Hepatocyte (in vitro differentiated cells): ENCODE results near the gene DBP.

ENCODE experiments used
- CTCF ChIP-seq: fragments of 200-600 bp; sonication (generic); IDR thresholded peaks from 2 replicates; pipeline ENCODE4 v1.5.1; 2016; ENCODE audit warnings: antibody characterized with exemption, mild to moderate bottlenecking; ENCODE audit not compliant: poor library complexity
- EZH2 ChIP-seq: fragments of 200-600 bp; sonication (generic); IDR thresholded peaks from 2 replicates; pipeline ENCODE4 v1.6.1; 2016; ENCODE audit warnings: antibody characterized with exemption, mild to moderate bottlenecking, borderline replicate concordance
- EZH2phosphoT487 ChIP-seq: fragments of 200-600 bp; sonication (generic); IDR thresholded peaks from one replicate; pipeline ENCODE4 v1.6.1; 2018; ENCODE audit warnings: antibody characterized with exemption, mild to moderate bottlenecking, low read depth, moderate library complexity; ENCODE audit not compliant: unreplicated experiment, severe bottlenecking

DNA sequence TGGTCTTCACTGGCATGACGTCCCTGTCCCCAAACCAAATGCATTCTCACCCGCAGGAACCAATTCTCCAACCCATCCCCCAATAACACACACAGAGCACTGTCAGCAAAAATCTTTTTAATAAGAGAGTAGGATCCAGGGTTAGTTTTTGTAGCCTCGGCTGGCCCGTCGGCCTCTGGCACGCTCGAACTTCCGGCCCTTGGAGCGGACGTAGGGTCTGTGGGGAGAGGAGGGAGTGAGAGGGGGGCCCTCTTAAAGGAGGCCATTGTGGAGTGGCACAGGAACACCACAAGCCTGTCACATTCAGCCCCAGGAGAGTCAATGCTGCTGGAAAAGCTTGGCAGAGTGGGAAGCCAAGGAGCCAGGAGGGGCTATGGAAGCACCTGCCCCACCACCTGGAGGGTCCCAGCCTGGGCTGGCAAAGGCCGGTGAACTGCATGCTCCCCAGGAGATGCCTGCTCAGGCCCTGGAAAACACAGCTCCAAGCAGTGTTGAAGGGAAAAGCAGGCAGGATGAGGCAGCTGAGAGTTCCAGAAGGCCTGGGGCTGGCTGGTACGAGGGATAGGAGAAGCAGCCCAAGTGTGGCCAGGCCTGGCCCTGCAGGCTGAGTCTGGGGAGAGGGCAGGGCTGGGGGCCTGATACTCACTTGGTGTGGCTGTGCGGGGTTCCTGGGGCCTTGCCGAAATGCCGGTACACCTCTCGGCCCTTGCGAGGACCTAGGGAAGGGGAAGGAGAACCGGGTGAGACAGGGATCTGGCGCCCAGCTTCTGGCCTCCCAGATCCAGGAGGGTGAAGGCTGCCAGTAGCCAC is 21.7 kb downstream of the DBP start:
- TF ChIP-seq EZH2: no peak
- TF ChIP-seq CTCF: no peak
- TF ChIP-seq EZH2phosphoT487: no peak
